CD4-positive, alpha-beta T cell (primary cell): ENCODE data around the gene DNAH17. TPM values are rescaled to one million over a fixed set of nuclear protein-coding genes. Genes with fewer than 3 reads are reported as not detected.

Experiments
- ATAC-seq: fragments of 200-7000 bp; cut with Tn5 transposase; one replicate; pipeline ENCODE4 v1.10.0; 2022; ENCODE audit warnings: mild to moderate bottlenecking; ENCODE audit not compliant: poor library complexity
- CTCF ChIA-PET: fragments of 350-600 bp; sonication (Branson Sonifier 250); formaldehyde crosslinking; loops from one replicate; lab custom pipeline; 2021; ENCODE audit warnings: antibody characterized with exemption, inconsistent platforms; lab: Charles Lee
- POLR2A ChIA-PET: fragments of 350-600 bp; sonication (Branson Sonifier 250); formaldehyde crosslinking; loops from one replicate; lab custom pipeline; 2021; ENCODE audit warnings: antibody characterized with exemption, inconsistent platforms; lab: Charles Lee
- DNase-seq, 14 experiments: peaks; one replicate each; pipeline ENCODE4 v3.0.0-alpha.2; 2013 to 2020; ENCODE audit warnings: mixed read lengths in 2 of 14
- H3K27ac ChIP-seq, 2 donors: one replicate each; pipeline versions ENCODE4 v1.5.1 to v1.7.0; 2013; ENCODE audit warnings: low read length in 2 of 2, low read depth in 1 of 2, mild to moderate bottlenecking in 1 of 2
- H3K27me3 ChIP-seq, 2 experiments: 1 replicate in 1 of 2; 2 replicates in 1 of 2; pipeline versions ENCODE4 v1.6.1 to v1.7.0; 2013; ENCODE audit warnings: low read length in 2 of 2, control low read depth in 1 of 2, mild to moderate bottlenecking in 1 of 2, moderate library complexity in 1 of 2; ENCODE audit not compliant: insufficient read depth in 2 of 2, control insufficient read depth in 1 of 2
- H3K36me3 ChIP-seq: one replicate; pipeline ENCODE4 v1.6.1; 2013; ENCODE audit warnings: low read length, control low read depth; ENCODE audit not compliant: insufficient read depth
- H3K4me1 ChIP-seq: one replicate; pipeline ENCODE4 v1.6.1; 2013; ENCODE audit warnings: low read length, control low read depth; ENCODE audit not compliant: insufficient read depth
- H3K4me3 ChIP-seq: one replicate; pipeline ENCODE4 v1.5.1; 2013; ENCODE audit warnings: mild to moderate bottlenecking, low read length, moderate library complexity
- H3K9me3 ChIP-seq, 2 experiments: 1 replicate in 1 of 2; 2 replicates in 1 of 2; pipeline versions ENCODE4 v1.6.1 to v1.7.0; 2013; ENCODE audit warnings: low read length in 2 of 2, mild to moderate bottlenecking in 2 of 2, control low read depth in 1 of 2, moderate library complexity in 1 of 2; ENCODE audit not compliant: control insufficient read depth in 1 of 2, insufficient read depth in 1 of 2
- H3K27ac Mint-ChIP-seq: one replicate; pipeline ENCODE4 v1.8.0; 2020; ENCODE audit warnings: mixed read lengths
- H3K27me3 Mint-ChIP-seq: one replicate; pipeline ENCODE4 v1.8.0; 2021; ENCODE audit warnings: mixed read lengths
- H3K36me3 Mint-ChIP-seq: one replicate; pipeline ENCODE4 v1.8.0; 2021; ENCODE audit warnings: low read depth, mixed read lengths
- H3K4me1 Mint-ChIP-seq: one replicate; pipeline ENCODE4 v1.8.0; 2021; ENCODE audit warnings: low read depth, mixed read lengths
- H3K4me3 Mint-ChIP-seq: one replicate; pipeline ENCODE4 v1.8.0; 2020; ENCODE audit warnings: mild to moderate bottlenecking, mixed read lengths
- H3K9me3 Mint-ChIP-seq: one replicate; pipeline ENCODE4 v1.8.0; 2020; ENCODE audit warnings: mixed read lengths
- intact Hi-C, 2 experiments: fragments of 100-400 bp; cut with DNase I in 1 of 2; cut with micrococcal nuclease in 1 of 2; formaldehyde crosslinking; loops; one replicate each; pipeline versions ENCODE4 v1.15.1 to v1.9.0; 2023 to 2025; cut with DNase I, micrococcal nuclease
- total RNA-seq, 174 experiments: library from RNA in 2 of 174; stranded (reverse) in 2 of 174; gene quantifications; one replicate each; pipeline ENCODE4 v1.2.3 and lab custom pipeline; 2021 to 2026
- TF ChIP-seq, protein P1 (sequence below): fragments of 200-600 bp; IDR thresholded peaks from one replicate; pipeline ENCODE4 v1.8.0; 2022; ENCODE audit warnings: antibody characterized with exemption, mild to moderate bottlenecking

DNAH17 gene
- total RNA-seq, 2 experiments from 2014 or later = 0.14 TPM; not detected in 1

DNA sequence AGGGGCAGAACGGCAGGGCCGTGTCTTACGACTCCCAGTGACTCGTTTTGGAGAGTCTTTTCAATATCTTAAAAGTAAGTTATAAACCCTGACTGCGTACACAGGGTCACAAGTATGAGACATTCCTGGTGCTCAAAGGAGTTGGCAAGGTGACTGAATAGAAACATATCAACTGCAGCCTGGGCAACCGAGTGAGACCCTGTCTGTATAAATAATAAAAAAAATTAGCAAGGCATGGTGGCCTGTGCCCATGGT, 115.5 kb downstream of the DNAH17 start:
- Mint-ChIP-seq H3K36me3 (no peaks in the 10 kb centered on the region), H3K4me1 (no peaks in the 10 kb centered on the region), H3K27me3 (no peaks in the 10 kb centered on the region), H3K9me3 (no peaks in the 10 kb centered on the region), H3K4me3 (no peak overlapping the region), H3K27ac (no peak overlapping the region)
- H3K27me3 ChIP-seq = no peaks in the 10 kb centered on the region
- TF ChIP-seq, protein P1, sequence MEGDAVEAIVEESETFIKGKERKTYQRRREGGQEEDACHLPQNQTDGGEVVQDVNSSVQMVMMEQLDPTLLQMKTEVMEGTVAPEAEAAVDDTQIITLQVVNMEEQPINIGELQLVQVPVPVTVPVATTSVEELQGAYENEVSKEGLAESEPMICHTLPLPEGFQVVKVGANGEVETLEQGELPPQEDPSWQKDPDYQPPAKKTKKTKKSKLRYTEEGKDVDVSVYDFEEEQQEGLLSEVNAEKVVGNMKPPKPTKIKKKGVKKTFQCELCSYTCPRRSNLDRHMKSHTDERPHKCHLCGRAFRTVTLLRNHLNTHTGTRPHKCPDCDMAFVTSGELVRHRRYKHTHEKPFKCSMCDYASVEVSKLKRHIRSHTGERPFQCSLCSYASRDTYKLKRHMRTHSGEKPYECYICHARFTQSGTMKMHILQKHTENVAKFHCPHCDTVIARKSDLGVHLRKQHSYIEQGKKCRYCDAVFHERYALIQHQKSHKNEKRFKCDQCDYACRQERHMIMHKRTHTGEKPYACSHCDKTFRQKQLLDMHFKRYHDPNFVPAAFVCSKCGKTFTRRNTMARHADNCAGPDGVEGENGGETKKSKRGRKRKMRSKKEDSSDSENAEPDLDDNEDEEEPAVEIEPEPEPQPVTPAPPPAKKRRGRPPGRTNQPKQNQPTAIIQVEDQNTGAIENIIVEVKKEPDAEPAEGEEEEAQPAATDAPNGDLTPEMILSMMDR = no peak
- no peak overlapping the region for H3K4me3 ChIP-seq
- CTCF ChIA-PET = no interaction called here
- DNase-seq = no peak
- intact Hi-C loops = no loop called here
- H3K27ac ChIP-seq = no peak overlapping the region
- ATAC-seq = no peak
- H3K4me1 ChIP-seq = no peaks in the 10 kb centered on the region
- H3K9me3 ChIP-seq = peaks cover 0 to 6% of the 10 kb centered on the region in 2 experiments
- no peaks in the 10 kb centered on the region for H3K36me3 ChIP-seq
- POLR2A ChIA-PET = no interaction called here

DNA sequence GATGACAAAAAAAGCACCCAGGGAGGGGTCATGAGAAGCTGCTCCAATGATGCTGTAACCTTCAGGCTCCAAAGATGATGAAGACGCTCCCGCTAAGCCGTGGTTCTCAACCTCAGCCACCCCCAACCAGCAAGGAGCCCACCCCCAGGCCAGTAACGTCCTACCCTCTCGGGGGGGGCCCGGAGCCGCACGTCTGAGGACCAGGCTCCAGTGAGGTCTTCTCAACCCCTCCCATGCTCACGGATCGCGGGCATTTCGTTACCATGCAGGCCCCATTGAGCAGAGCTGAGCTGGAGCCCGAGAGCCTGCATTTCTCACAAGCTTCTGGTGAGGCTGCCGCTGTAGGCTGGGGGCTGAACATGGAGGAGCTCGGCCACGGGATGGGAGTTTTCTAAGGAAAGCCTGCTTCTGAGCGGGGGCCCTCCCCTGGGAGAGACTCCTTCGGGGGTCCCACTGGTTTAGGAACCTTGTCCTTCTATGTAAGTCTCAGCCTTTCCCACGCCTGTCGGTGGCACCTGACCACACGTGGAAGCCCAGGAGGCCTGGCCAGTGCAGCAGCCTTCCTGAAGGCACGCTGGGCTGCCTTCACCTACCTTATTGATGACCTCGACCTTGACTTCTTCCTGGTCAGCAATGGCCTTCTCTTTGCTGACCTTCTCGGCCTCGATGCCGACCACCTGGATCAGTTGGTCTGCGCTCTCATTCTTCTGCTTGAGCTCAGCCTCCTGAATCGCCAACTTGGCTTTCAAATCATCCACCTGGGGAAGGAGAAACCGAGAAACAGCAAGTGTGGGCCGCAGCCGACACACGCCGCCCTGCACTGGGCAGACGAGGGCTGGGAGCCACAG, 116.0 kb downstream of the DNAH17 start:
- TF ChIP-seq, protein P1 = no peak
- Histone ChIP-seq H3K36me3 (no peaks in the 10 kb centered on the region), H3K27me3 (no peaks in the 10 kb centered on the region), H3K9me3 (peaks cover 0 to 6% of the 10 kb centered on the region in 2 experiments), H3K27ac (no peak overlapping the region), H3K4me1 (no peaks in the 10 kb centered on the region), H3K4me3 (no peak overlapping the region)
- Mint-ChIP-seq H3K27ac (no peak overlapping the region), H3K36me3 (no peaks in the 10 kb centered on the region), H3K9me3 (no peaks in the 10 kb centered on the region), H3K27me3 (no peaks in the 10 kb centered on the region), H3K4me1 (no peaks in the 10 kb centered on the region), H3K4me3 (no peak overlapping the region)
- no peak for ATAC-seq
- DNase-seq = no peak
- intact Hi-C loops = no loop called here
- POLR2A ChIA-PET = no interaction called here
- CTCF ChIA-PET = no interaction called here

DNA sequence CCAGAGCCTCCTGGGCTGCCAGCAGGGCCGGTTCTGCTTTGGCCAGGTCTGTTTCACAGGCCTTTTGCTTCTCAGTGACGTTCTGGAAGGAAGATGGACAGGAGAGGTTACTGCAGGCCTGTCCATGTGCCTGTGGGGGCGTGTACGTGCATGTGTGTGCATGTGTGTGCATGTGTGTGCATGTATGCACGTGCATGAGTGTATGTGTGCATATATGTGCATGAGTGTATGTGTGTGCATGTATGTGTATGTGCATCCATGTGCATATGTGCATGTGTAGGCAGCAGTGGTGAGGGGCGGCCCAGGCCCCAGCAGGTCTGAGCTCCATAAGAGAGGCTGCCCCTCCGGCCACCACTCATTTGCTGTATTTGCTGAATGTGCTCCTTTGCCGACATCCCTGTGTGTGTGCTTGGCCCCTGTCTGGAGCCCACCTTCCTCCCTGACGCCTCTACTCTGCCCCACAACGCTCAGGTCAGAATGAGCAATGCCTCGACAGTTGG, 117.0 kb downstream of the DNAH17 start:
- H3K36me3 Mint-ChIP-seq = no peaks in the 10 kb centered on the region
- intact Hi-C loops = no loop called here
- Histone ChIP-seq H3K9me3 (peaks cover 0 to 6% of the 10 kb centered on the region in 2 experiments), H3K27me3 (no peaks in the 10 kb centered on the region), H3K4me3 (no peak overlapping the region), H3K4me1 (no peaks in the 10 kb centered on the region), H3K36me3 (no peaks in the 10 kb centered on the region), H3K27ac (no peak overlapping the region)
- ATAC-seq = no peak
- H3K27ac Mint-ChIP-seq = no peak overlapping the region
- POLR2A ChIA-PET = no interaction called here
- TF ChIP-seq, protein P1 = no peak
- CTCF ChIA-PET = no interaction called here
- DNase-seq = no peak
- no peaks in the 10 kb centered on the region for H3K27me3 Mint-ChIP-seq
- no peaks in the 10 kb centered on the region for H3K4me1 Mint-ChIP-seq
- H3K4me3 Mint-ChIP-seq = no peak overlapping the region
- no peaks in the 10 kb centered on the region for H3K9me3 Mint-ChIP-seq
